ENCODE results near the gene AMDHD2. TPM values are rescaled to one million over a fixed set of nuclear protein-coding genes. Genes with fewer than 3 reads are reported as not detected.

Gene AMDHD2
- total and polyA plus RNA-seq, 4 donors, result 7.5 to 25.3 (median 15.7) TPM

- TF ChIP-seq JUND (IDR thresholded peaks at IDR 0.05) (no peak), EGR1 (IDR thresholded peaks at IDR 0.05; ENCODE audit: low read depth in 2 of 2) (no peak)
Observed at GRCh38 chr16:2501946-2502895, 17.9 kb upstream of the AMDHD2 start (continued).

- Histone ChIP-seq H3K4me1 (ENCODE audit: control insufficient read depth in 4 of 4, insufficient read depth in 4 of 4, low read length in 3 of 4) (peaks cover 3 to 26% (median 15%) of the 10 kb centered on the region in 4 donors), H3K36me3 (ENCODE audit: control insufficient read depth in 4 of 4, insufficient read depth in 3 of 4, low read depth in 1 of 4, low read length in 3 of 4) (no peaks in the 10 kb centered on the region), H3K9me3 (ENCODE audit: control insufficient read depth in 4 of 4, low read length in 3 of 4) (no peaks in the 10 kb centered on the region), H3K9ac (ENCODE audit: low read depth in 1 of 2, low read length in 2 of 2) (no peak overlapping the region), H3K27ac (ENCODE audit: low read depth in 1 of 2, low read length in 2 of 2) (no peak overlapping the region), H3K27me3 (ENCODE audit: control insufficient read depth in 4 of 4, insufficient read depth in 4 of 4, low read length in 3 of 4) (no peaks in the 10 kb centered on the region), H3K4me3 (ENCODE audit: low read depth in 1 of 3, low read length in 3 of 3) (no peak overlapping the region)
- TF ChIP-seq FOXA2 (IDR thresholded peaks at IDR 0.05), result no peak
- TF ChIP-seq GABPA (IDR thresholded peaks at IDR 0.05 in 1 of 2, conservative IDR thresholded peaks at IDR 0.05 in 1 of 2), result no peak
- TF ChIP-seq ZBTB33 (IDR thresholded peaks at IDR 0.05), result no peak
- TF ChIP-seq REST (IDR thresholded peaks at IDR 0.05), result no peak
- TF ChIP-seq CTCF (IDR thresholded peaks at IDR 0.05; ENCODE audit: low read depth, low read length, missing input control), result no peak
- TF ChIP-seq NR2F2 (IDR thresholded peaks at IDR 0.05), result no peak
- TF ChIP-seq HNF4G (IDR thresholded peaks at IDR 0.05), result no peak
- no peak for TF ChIP-seq EGR1 (IDR thresholded peaks at IDR 0.05; ENCODE audit: low read depth in 2 of 2)
- no peak for TF ChIP-seq HNF4A (conservative IDR thresholded peaks at IDR 0.05)
- no peak for TF ChIP-seq YY1 (IDR thresholded peaks at IDR 0.05)
- TF ChIP-seq RAD21 (IDR thresholded peaks at IDR 0.05), result no peak
- DNase-seq (ENCODE audit: low spot score), result no peak
- 96% methylated on average over 14 of the region's 14 CpGs for WGBS
Observed at GRCh38 chr16:2505695-2506094, 14.5 kb upstream of the AMDHD2 start.

Measured in liver (tissue), 9 donors.